ENCODE results near the gene AGBL4.

- no peak for TF ChIP-seq CTCF (CRISPR knock-in tag; IDR thresholded peaks at IDR 0.05)
- TF ChIP-seq ZFX (CRISPR knock-in tag; IDR thresholded peaks at IDR 0.05; ENCODE audit: low read depth), result no peak
- no peak for TF ChIP-seq ATF3 (CRISPR knock-in tag; IDR thresholded peaks at IDR 0.05)
- no peak for TF ChIP-seq ZNF12 (CRISPR knock-in tag; IDR thresholded peaks at IDR 0.05)
- TF ChIP-seq ZNF547 (CRISPR knock-in tag; IDR thresholded peaks at IDR 0.05), result no peak
- no peak for TF ChIP-seq POLR2AphosphoS5 (IDR thresholded peaks at IDR 0.05; ENCODE audit: low read depth, low read length)
- no peak for TF ChIP-seq YEATS2 (CRISPR knock-in tag; IDR thresholded peaks at IDR 0.05; ENCODE audit: borderline replicate concordance)
These were observed 1262.9 kb downstream of the AGBL4 start for GRCh38 chr1:48760857-48761256.
